IMR-90 (cell line): ENCODE data around the gene GPR65.

Experiments used
- BHLHE40 ChIP-seq: fragments of 150-350 bp; IDR thresholded peaks from 2 replicates; pipeline ENCODE4 v1.6.1; 2016; ENCODE audit warnings: mild to moderate bottlenecking, low read depth, low read length
- CTCF ChIP-seq: conservative IDR thresholded peaks from 2 replicates; pipeline ENCODE4 v1.5.1; 2012; ENCODE audit warnings: mild to moderate bottlenecking, low read depth, low read length, improper control_type of control experiment
- MAFK ChIP-seq: IDR thresholded peaks from 2 replicates; pipeline ENCODE4 v1.6.1; 2012; ENCODE audit warnings: low read depth, low read length, improper control_type of control experiment
- NFE2L2 ChIP-seq: fragments of 150-350 bp; IDR thresholded peaks from 2 replicates; pipeline ENCODE4 v1.6.1; 2016; ENCODE audit warnings: low read depth, mild to moderate bottlenecking, low read length
- POLR2A ChIP-seq: IDR thresholded peaks from 2 replicates; pipeline ENCODE4 v1.6.1; 2012; ENCODE audit warnings: mild to moderate bottlenecking, low read depth, low read length
- RAD21 ChIP-seq: IDR thresholded peaks from 2 replicates; pipeline ENCODE4 v1.6.1; 2012; ENCODE audit warnings: low read length, improper control_type of control experiment
- RFX5 ChIP-seq: IDR thresholded peaks from 2 replicates; pipeline ENCODE4 v1.8.0; 2012; ENCODE audit warnings: low read depth, mild to moderate bottlenecking, low read length, moderate library complexity
- USF2 ChIP-seq: fragments of 150-350 bp; IDR thresholded peaks from 2 replicates; pipeline ENCODE4 v1.6.1; 2017; ENCODE audit warnings: mild to moderate bottlenecking, antibody characterized with exemption, low read length, low read depth

- TF ChIP-seq CTCF: no peak
- TF ChIP-seq MAFK: no peak
- no peak for TF ChIP-seq NFE2L2
- TF ChIP-seq USF2: no peak
- no peak for TF ChIP-seq POLR2A
- TF ChIP-seq BHLHE40: no peak
- TF ChIP-seq RFX5: no peak
- TF ChIP-seq RAD21: no peak
Measured at GRCh38 chr14:87998482-87998881, 6.5 kb upstream of the GPR65 start.
